ENCODE data around the gene PGBD5. TPM values are rescaled to one million over a fixed set of nuclear protein-coding genes. Genes with fewer than 3 reads are reported as not detected.

PGBD5 gene
- total RNA-seq, 1 donor from 2014 or later: 14.7 TPM

GRCh38 chr1:230289350-230289644 is 136.8 kb downstream of the PGBD5 start:
- no peaks in the 10 kb centered on the region for H3K36me3 ChIP-seq (ENCODE audit: insufficient read depth, low read length)
- no peak overlapping the region for H3K4me2 ChIP-seq (ENCODE audit: low read length)
- peaks cover 13% of the 10 kb centered on the region for H3K27me3 ChIP-seq (ENCODE audit: insufficient read depth, low read length)
- Mint-ChIP-seq H3K4me1 (ENCODE audit: low read depth, unreplicated experiment) (peaks cover 1% of the 10 kb centered on the region), H3K27ac (ENCODE audit: unreplicated experiment) (no peak overlapping the region), H3K36me3 (ENCODE audit: low read depth, unreplicated experiment) (peaks cover 13% of the 10 kb centered on the region), H3K4me3 (ENCODE audit: unreplicated experiment) (no peak overlapping the region), H3K27me3 (ENCODE audit: low read depth, unreplicated experiment) (peaks cover 32% of the 10 kb centered on the region), H3K9me3 (ENCODE audit: unreplicated experiment) (no peaks in the 10 kb centered on the region)
- no peaks in the 10 kb centered on the region for H4K20me1 ChIP-seq (ENCODE audit: insufficient read depth, low read length)
- H3K4me3 ChIP-seq (ENCODE audit: insufficient read depth, low read depth, low read length): no peak overlapping the region
- no peaks in the 10 kb centered on the region for H3K4me1 ChIP-seq (ENCODE audit: insufficient read depth, low read length)
- FAIRE-seq (no peak), DNase-seq (ENCODE audit: low read depth) (no peak)
- TF ChIP-seq CTCF (IDR thresholded peaks at IDR 0.05; ENCODE audit: insufficient read depth, low read depth, low read length) (no peak), EZH2 (IDR thresholded peaks at IDR 0.05; ENCODE audit: insufficient read depth, low read length) (no peak)
- no peaks in the 10 kb centered on the region for H3K79me2 ChIP-seq (ENCODE audit: insufficient read depth, low read length)
- no peak overlapping the region for H3K9ac ChIP-seq (ENCODE audit: low read length)
- H3K9me3 ChIP-seq (ENCODE audit: insufficient read depth, low read depth, low read length): no peaks in the 10 kb centered on the region
- H3K27ac ChIP-seq (ENCODE audit: low read depth, low read length): no peak overlapping the region
- H2AFZ ChIP-seq (ENCODE audit: low read depth, low read length): no peak overlapping the region

GRCh38 chr1:230288641-230289349 is 137.3 kb downstream of the PGBD5 start:
- Mint-ChIP-seq H3K27ac (ENCODE audit: unreplicated experiment) (no peak overlapping the region), H3K4me3 (ENCODE audit: unreplicated experiment) (no peak overlapping the region), H3K36me3 (ENCODE audit: low read depth, unreplicated experiment) (peaks cover 18% of the 10 kb centered on the region), H3K27me3 (ENCODE audit: low read depth, unreplicated experiment) (peaks cover 28% of the 10 kb centered on the region), H3K9me3 (ENCODE audit: unreplicated experiment) (no peaks in the 10 kb centered on the region), H3K4me1 (ENCODE audit: low read depth, unreplicated experiment) (peaks cover 1% of the 10 kb centered on the region)
- Histone ChIP-seq H3K27me3 (ENCODE audit: insufficient read depth, low read length) (peaks cover 13% of the 10 kb centered on the region), H3K27ac (ENCODE audit: low read depth, low read length) (no peak overlapping the region), H2AFZ (ENCODE audit: low read depth, low read length) (no peak overlapping the region), H3K79me2 (ENCODE audit: insufficient read depth, low read length) (no peaks in the 10 kb centered on the region), H3K4me2 (ENCODE audit: low read length) (no peak overlapping the region), H3K4me1 (ENCODE audit: insufficient read depth, low read length) (no peaks in the 10 kb centered on the region), H3K9me3 (ENCODE audit: insufficient read depth, low read depth, low read length) (no peaks in the 10 kb centered on the region), H3K9ac (ENCODE audit: low read length) (no peak overlapping the region), H4K20me1 (ENCODE audit: insufficient read depth, low read length) (no peaks in the 10 kb centered on the region), H3K4me3 (ENCODE audit: insufficient read depth, low read depth, low read length) (no peak overlapping the region), H3K36me3 (ENCODE audit: insufficient read depth, low read length) (no peaks in the 10 kb centered on the region)
- TF ChIP-seq CTCF (IDR thresholded peaks at IDR 0.05; ENCODE audit: insufficient read depth, low read depth, low read length) (no peak), EZH2 (IDR thresholded peaks at IDR 0.05; ENCODE audit: insufficient read depth, low read length) (no peak)
- DNase-seq (ENCODE audit: low read depth) (peak; percentile 25), FAIRE-seq (no peak)

GRCh38 chr1:230287674-230288315 is 138.3 kb downstream of the PGBD5 start:
- Mint-ChIP-seq H3K4me1 (ENCODE audit: low read depth, unreplicated experiment) (peaks cover 1% of the 10 kb centered on the region), H3K9me3 (ENCODE audit: unreplicated experiment) (no peaks in the 10 kb centered on the region)

More at GRCh38 chr1:230287674-230288315, 138.3 kb downstream of the PGBD5 start:
- H4K20me1 ChIP-seq (ENCODE audit: insufficient read depth, low read length): no peaks in the 10 kb centered on the region
- H3K4me3 Mint-ChIP-seq (ENCODE audit: unreplicated experiment): peak overlapping the region; percentile 64
- peaks cover 21% of the 10 kb centered on the region for H3K36me3 Mint-ChIP-seq (ENCODE audit: low read depth, unreplicated experiment)
- peaks cover 6% of the 10 kb centered on the region for H3K27me3 ChIP-seq (ENCODE audit: insufficient read depth, low read length)
- TF ChIP-seq EZH2 (IDR thresholded peaks at IDR 0.05; ENCODE audit: insufficient read depth, low read length) (no peak), CTCF (IDR thresholded peaks at IDR 0.05; ENCODE audit: insufficient read depth, low read depth, low read length) (no peak)
- H2AFZ ChIP-seq (ENCODE audit: low read depth, low read length): no peak overlapping the region
- FAIRE-seq: no peak
- no peak overlapping the region for H3K4me3 ChIP-seq (ENCODE audit: insufficient read depth, low read depth, low read length)
- H3K79me2 ChIP-seq (ENCODE audit: insufficient read depth, low read length): no peaks in the 10 kb centered on the region
- no peak overlapping the region for H3K27ac Mint-ChIP-seq (ENCODE audit: unreplicated experiment)
- H3K4me2 ChIP-seq (ENCODE audit: low read length): no peak overlapping the region
- H3K9me3 ChIP-seq (ENCODE audit: insufficient read depth, low read depth, low read length): no peaks in the 10 kb centered on the region
- no peak for DNase-seq (ENCODE audit: low read depth)
- no peak overlapping the region for H3K9ac ChIP-seq (ENCODE audit: low read length)
- no peaks in the 10 kb centered on the region for H3K4me1 ChIP-seq (ENCODE audit: insufficient read depth, low read length)
- no peaks in the 10 kb centered on the region for H3K36me3 ChIP-seq (ENCODE audit: insufficient read depth, low read length)
- peaks cover 18% of the 10 kb centered on the region for H3K27me3 Mint-ChIP-seq (ENCODE audit: low read depth, unreplicated experiment)
- no peak overlapping the region for H3K27ac ChIP-seq (ENCODE audit: low read depth, low read length)

Data from astrocyte (in vitro differentiated cells and primary cell).